Tibial artery (tissue), 4 donors: Measurements from ENCODE around the gene SIM2.
"Not testable (repeated sequence)": the region's sequence is repeated elsewhere in the genome, so short reads cannot be mapped to it uniquely, and the experiment has no call there.

Experiments used
- DNase-seq, 2 donors: peaks; one replicate each; pipeline ENCODE4 v3.0.0-alpha.2; 2019
- H3K27ac ChIP-seq, 2 donors: fragments of 200-600 bp; sonication (generic) in 1 of 2; 1 replicate in 1 of 2; 2 replicates in 1 of 2; pipeline ENCODE4 v1.5.1; 2018 to 2019; ENCODE audit warnings: mild to moderate bottlenecking in 1 of 2
- H3K27me3 ChIP-seq, 2 donors: fragments of 200-600 bp; sonication (generic) in 1 of 2; one replicate each; pipeline versions ENCODE4 v1.5.1 to v1.6.0; 2016 to 2019
- H3K36me3 ChIP-seq, 3 donors: fragments of 200-600 bp; sonication (generic) in 2 of 3; one replicate each; pipeline ENCODE4 v1.5.1; 2016 to 2019; ENCODE audit warnings: mild to moderate bottlenecking in 2 of 3
- H3K4me1 ChIP-seq, 4 donors: fragments of 200-600 bp; sonication (generic) in 2 of 4; 1 replicate in 3 of 4; 2 replicates in 1 of 4; pipeline ENCODE4 v1.5.1; 2016 to 2019
- H3K4me3 ChIP-seq, 2 donors: fragments of 200-600 bp; sonication (generic) in 1 of 2; 1 replicate in 1 of 2; 2 replicates in 1 of 2; pipeline ENCODE4 v1.5.1; 2018 to 2019; ENCODE audit warnings: mild to moderate bottlenecking in 2 of 2
- H3K9me3 ChIP-seq, 3 donors: fragments of 200-600 bp; sonication (generic) in 1 of 3; one replicate each; pipeline ENCODE4 v1.5.1; 2016 to 2019
- CTCF ChIP-seq, 2 experiments: fragments of 200-600 bp in 1 of 2; fragments of 450-650 bp in 1 of 2; IDR thresholded peaks; one replicate each; pipeline ENCODE4 v1.5.1; 2017 to 2019; ENCODE audit warnings: antibody characterized with exemption in 2 of 2, mild to moderate bottlenecking in 1 of 2, moderate library complexity in 1 of 2
- intact Hi-C: fragments of 100-400 bp; cut with DNase I; formaldehyde crosslinking; loops from one replicate; pipeline ENCODE4 v1.15.0; 2023; ENCODE audit warnings: low total_unique reads

SIM2 gene

GRCh38 chr21:36698981-36699545 lies at the start of gene SIM2:
SIM2 (plus strand) TSS chr21:36699115; CDS start chr21:36699747, 632 bp downstream.
- H3K36me3 ChIP-seq = no peaks in the 10 kb centered on the region
- no peak for TF ChIP-seq CTCF (IDR thresholded peaks at IDR 0.05)
- H3K4me3 ChIP-seq = peak within 1 kb of the TSS; percentile 36 to 41
- H3K27ac ChIP-seq = no peak within 1 kb of the TSS
- H3K4me1 ChIP-seq = peaks cover 0 to 56% (median 46%) of the 10 kb centered on the region in 4 donors
- intact Hi-C loops = no loop called here
- no peaks in the 10 kb centered on the region for H3K9me3 ChIP-seq
- no peak for DNase-seq
- H3K27me3 ChIP-seq = peaks cover 3 to 100% of the 10 kb centered on the region in 2 donors

- peaks cover 0 to 25% of the 10 kb centered on the region in 2 donors for H3K27me3 ChIP-seq
- intact Hi-C loops = no loop called here
- no peak for TF ChIP-seq CTCF (IDR thresholded peaks at IDR 0.05)
- H3K36me3 ChIP-seq = no peaks in the 10 kb centered on the region
- H3K27ac ChIP-seq = no peak overlapping the region
- no peak for DNase-seq
- H3K4me1 ChIP-seq = no peaks in the 10 kb centered on the region
- H3K4me3 ChIP-seq = no peak overlapping the region
- H3K9me3 ChIP-seq = no peaks in the 10 kb centered on the region
These were observed 44.6 kb upstream of the SIM2 start for GRCh38 chr21:36654324-36654723.

DNA sequence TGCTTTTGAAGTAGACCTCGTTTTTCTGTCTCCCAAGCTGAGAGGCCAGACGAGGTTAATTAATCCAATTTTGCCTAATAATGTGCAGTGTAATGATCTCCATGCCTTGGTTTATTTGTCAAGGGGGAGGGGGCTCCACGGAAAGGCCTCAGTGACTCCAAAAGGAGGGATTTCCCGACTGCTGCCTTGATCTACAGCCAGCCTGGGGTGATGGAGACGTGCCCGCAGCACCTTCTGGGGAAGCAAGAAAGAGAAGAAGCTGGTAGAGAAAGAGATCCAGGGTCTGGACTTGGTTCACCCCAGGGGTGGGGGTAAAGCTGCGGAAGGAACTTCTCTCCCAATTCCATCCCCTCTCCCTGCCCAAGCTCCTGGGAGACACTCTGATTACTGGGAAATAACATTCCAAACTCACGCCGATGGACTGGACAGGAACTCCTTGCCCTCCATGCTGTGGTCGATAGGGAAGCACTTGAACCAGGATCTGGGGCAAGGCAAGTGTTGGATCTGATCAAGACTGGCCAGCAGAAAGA lies 44.1 kb upstream of the SIM2 start:
- Histone ChIP-seq H3K27ac (no peak overlapping the region), H3K4me3 (no peak overlapping the region), H3K4me1 (no peaks in the 10 kb centered on the region), H3K9me3 (no peaks in the 10 kb centered on the region), H3K27me3 (peaks cover 0 to 31% of the 10 kb centered on the region in 2 donors), H3K36me3 (no peaks in the 10 kb centered on the region)
- intact Hi-C loops = no loop called here
- no peak for TF ChIP-seq CTCF (IDR thresholded peaks at IDR 0.05)
- no peak for DNase-seq

GRCh38 chr21:36656138-36656537 lies 42.8 kb upstream of the SIM2 start:
- no peak overlapping the region for H3K4me3 ChIP-seq
- DNase-seq = no peak
- intact Hi-C loops = no loop called here
- H3K27ac ChIP-seq = no peak overlapping the region
- peaks cover 0 to 41% of the 10 kb centered on the region in 2 donors for H3K27me3 ChIP-seq
- no peaks in the 10 kb centered on the region for H3K4me1 ChIP-seq
- no peak for TF ChIP-seq CTCF (IDR thresholded peaks at IDR 0.05)
- no peaks in the 10 kb centered on the region for H3K36me3 ChIP-seq
- H3K9me3 ChIP-seq = no peaks in the 10 kb centered on the region

DNA sequence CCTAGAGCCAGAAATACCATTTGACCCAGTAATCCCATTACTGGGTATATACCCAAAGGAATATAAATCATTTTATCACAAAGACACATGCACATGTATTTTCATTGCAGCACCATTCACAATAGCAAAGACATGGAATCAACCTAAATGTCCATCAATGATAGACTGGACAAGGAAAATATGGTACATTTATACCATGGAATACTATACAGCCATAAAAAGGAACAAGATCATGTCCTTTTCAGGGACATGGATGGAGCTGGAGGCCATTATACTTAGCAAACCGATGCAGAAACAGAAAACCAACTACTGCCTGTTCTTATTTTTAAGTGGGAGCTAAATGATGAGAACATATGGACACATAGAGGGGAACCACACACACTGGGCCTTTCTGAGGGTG lies 41.6 kb upstream of the SIM2 start:
- H3K27me3 ChIP-seq = peaks cover 0 to 46% of the 10 kb centered on the region in 2 donors
- intact Hi-C loops, H3K4me1 ChIP-seq, DNase-seq, H3K27ac ChIP-seq, H3K36me3 ChIP-seq, H3K4me3 ChIP-seq, H3K9me3 ChIP-seq: not testable (repeated sequence)

- no peak for TF ChIP-seq CTCF (IDR thresholded peaks at IDR 0.05)
- H3K4me1 ChIP-seq = no peaks in the 10 kb centered on the region
- DNase-seq = no peak
- H3K4me3 ChIP-seq = no peak overlapping the region
- intact Hi-C loops = no loop called here
- no peak overlapping the region for H3K27ac ChIP-seq
- no peaks in the 10 kb centered on the region for H3K9me3 ChIP-seq
- H3K36me3 ChIP-seq = no peaks in the 10 kb centered on the region
- H3K27me3 ChIP-seq = peaks cover 0 to 45% of the 10 kb centered on the region in 2 donors
These were observed 40.9 kb upstream of the SIM2 start for GRCh38 chr21:36657999-36658398.
